Calu3 (cell line): ENCODE results near the gene MBP. TPM values are rescaled to one million over a fixed set of nuclear protein-coding genes. Genes with fewer than 3 reads are reported as not detected.

Experiments
- BruUV-seq: library from RNA; stranded (reverse); fragments of 400-500 nt; replicated peaks from 2 replicates; lab custom pipeline; 2021; lab: Mats Ljungman, UMichigan
- CTCF ChIA-PET: fragments of 300-600 bp; sonication (Branson Sonifier 250); formaldehyde crosslinking; loops from one replicate; lab custom pipeline; 2022; ENCODE audit warnings: antibody characterized with exemption; lab: Charles Lee
- DNase-seq: peaks from one replicate; pipeline ENCODE4 v3.0.0; 2022
- H3K27ac Mint-ChIP-seq: one replicate; pipeline ENCODE4 v1.8.0; 2022; ENCODE audit warnings: mixed read lengths; ENCODE audit not compliant: unreplicated experiment
- H3K27me3 Mint-ChIP-seq: one replicate; pipeline ENCODE4 v1.8.0; 2022; ENCODE audit warnings: mixed read lengths; ENCODE audit not compliant: unreplicated experiment
- H3K36me3 Mint-ChIP-seq: one replicate; pipeline ENCODE4 v1.8.0; 2022; ENCODE audit warnings: mild to moderate bottlenecking, moderate library complexity, mixed read lengths; ENCODE audit not compliant: insufficient read depth, unreplicated experiment
- H3K4me1 Mint-ChIP-seq: one replicate; pipeline ENCODE4 v1.8.0; 2022; ENCODE audit warnings: mild to moderate bottlenecking, low read depth, mixed read lengths; ENCODE audit not compliant: unreplicated experiment
- H3K4me3 Mint-ChIP-seq: one replicate; pipeline ENCODE4 v1.8.0; 2022; ENCODE audit warnings: mild to moderate bottlenecking, low read depth, moderate library complexity, mixed read lengths; ENCODE audit not compliant: unreplicated experiment
- H3K9me3 Mint-ChIP-seq: one replicate; pipeline ENCODE4 v1.8.0; 2022; ENCODE audit warnings: low read depth, mixed read lengths; ENCODE audit not compliant: unreplicated experiment
- intact Hi-C: fragments of 100-400 bp; cut with micrococcal nuclease; formaldehyde crosslinking; loops from one replicate; pipeline ENCODE4 v1.10.0; 2022; ENCODE audit not compliant: unreplicated experiment
- total RNA-seq: library from RNA; stranded (reverse); gene quantifications from 2 replicates; pipeline ENCODE4 v1.2.3, GENCODE V29; 2022
- TF ChIP-seq, protein P1 (sequence below): fragments of 200-600 bp; IDR thresholded peaks from one replicate; pipeline ENCODE4 v1.8.0; 2022; ENCODE audit warnings: antibody characterized with exemption; ENCODE audit not compliant: unreplicated experiment

Gene MBP
- total RNA-seq, 1 experiment from 2014 or later: 221 TPM

DNA sequence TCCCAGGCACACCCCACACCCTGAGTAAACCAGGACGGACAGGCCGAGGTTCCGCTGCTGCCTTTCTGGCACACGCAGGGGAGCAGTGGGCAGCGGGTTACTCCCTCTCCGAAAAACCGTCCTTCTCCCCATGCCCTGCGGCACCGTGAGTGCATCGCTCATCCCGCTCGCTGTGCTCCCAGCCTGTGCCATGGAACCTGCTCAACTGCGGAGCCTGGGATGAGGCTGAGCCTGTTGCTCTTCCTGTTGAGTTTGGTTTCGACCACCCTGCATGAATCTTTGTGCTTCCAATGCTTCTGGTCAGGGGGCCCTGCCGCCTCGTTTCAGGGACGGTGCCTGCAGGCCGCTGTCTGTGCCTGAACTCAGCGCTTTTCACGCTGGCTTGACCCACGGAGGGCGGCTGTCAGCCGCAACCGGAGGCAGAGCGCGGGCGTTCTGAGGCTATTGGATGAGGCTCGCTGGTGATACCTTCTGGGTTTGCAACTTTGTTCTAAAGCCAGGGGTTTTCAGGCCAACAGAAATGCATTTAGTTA is 106.7 kb downstream of the MBP start:
- DNase-seq: no peak
- no peak overlapping the region for H3K4me3 Mint-ChIP-seq
- intact Hi-C loops: no loop called here
- CTCF ChIA-PET: interaction anchor here (0.6 to 0.8 kb wide), 4 partner anchors 42 to 1449 kb away, joined by 3 to 4 read pairs (median 3); no protein-coding TSS in a partner anchor
- H3K36me3 Mint-ChIP-seq: peaks cover 44% of the 10 kb centered on the region
- no peaks in the 10 kb centered on the region for H3K27me3 Mint-ChIP-seq
- no peaks in the 10 kb centered on the region for H3K9me3 Mint-ChIP-seq
- TF ChIP-seq, protein P1, sequence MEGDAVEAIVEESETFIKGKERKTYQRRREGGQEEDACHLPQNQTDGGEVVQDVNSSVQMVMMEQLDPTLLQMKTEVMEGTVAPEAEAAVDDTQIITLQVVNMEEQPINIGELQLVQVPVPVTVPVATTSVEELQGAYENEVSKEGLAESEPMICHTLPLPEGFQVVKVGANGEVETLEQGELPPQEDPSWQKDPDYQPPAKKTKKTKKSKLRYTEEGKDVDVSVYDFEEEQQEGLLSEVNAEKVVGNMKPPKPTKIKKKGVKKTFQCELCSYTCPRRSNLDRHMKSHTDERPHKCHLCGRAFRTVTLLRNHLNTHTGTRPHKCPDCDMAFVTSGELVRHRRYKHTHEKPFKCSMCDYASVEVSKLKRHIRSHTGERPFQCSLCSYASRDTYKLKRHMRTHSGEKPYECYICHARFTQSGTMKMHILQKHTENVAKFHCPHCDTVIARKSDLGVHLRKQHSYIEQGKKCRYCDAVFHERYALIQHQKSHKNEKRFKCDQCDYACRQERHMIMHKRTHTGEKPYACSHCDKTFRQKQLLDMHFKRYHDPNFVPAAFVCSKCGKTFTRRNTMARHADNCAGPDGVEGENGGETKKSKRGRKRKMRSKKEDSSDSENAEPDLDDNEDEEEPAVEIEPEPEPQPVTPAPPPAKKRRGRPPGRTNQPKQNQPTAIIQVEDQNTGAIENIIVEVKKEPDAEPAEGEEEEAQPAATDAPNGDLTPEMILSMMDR: no peak
- H3K27ac Mint-ChIP-seq: peak overlapping the region; percentile 34
- H3K4me1 Mint-ChIP-seq: peaks cover 9% of the 10 kb centered on the region
- no TSS peak for BruUV-seq

DNA sequence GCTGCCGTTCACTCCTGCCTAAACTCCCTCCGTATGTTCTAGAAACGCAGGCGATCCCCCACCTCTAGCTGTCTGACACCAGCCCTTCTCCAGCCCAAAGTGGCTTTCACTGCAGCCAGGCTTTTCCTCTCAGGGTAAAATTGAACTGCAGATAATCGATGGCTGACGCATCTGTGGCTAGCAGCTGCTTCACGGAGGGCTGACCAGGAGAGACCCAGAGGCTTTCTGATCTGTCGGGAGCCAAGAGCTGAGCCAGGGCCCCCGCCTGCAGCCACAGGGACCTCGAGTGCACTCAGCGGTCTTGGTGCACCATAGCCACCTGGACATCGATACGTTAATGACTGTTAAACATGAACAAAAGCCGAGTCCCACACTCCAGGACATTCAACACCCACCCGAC is 107.5 kb downstream of the MBP start:
- BruUV-seq: no TSS peak
- DNase-seq: no peak
- Mint-ChIP-seq H3K4me1 (peaks cover 9% of the 10 kb centered on the region), H3K27ac (no peak overlapping the region), H3K9me3 (no peaks in the 10 kb centered on the region), H3K27me3 (no peaks in the 10 kb centered on the region), H3K4me3 (no peak overlapping the region), H3K36me3 (peaks cover 44% of the 10 kb centered on the region)
- CTCF ChIA-PET: no interaction called here
- intact Hi-C loops: no loop called here
- TF ChIP-seq, protein P1: no peak

DNA sequence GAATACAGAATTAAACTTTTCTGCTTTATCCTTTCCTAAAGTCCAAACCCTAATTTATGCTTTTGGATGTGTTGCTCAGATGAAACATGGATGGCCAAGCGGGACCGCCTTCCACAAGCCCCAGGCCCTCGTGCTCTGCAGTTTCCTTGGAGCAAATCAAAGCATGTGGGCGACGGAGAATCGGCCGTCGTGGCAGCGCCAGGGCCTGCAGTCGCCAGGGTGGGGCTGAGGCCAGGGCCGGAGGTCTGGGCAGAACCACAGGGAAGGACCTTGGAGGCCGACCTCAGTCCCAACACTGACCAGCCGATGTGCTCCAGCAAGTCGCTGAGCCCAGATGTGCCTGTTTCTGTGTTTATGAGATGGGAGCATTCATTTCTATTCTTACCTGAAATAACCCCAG is 108.1 kb downstream of the MBP start:
- CTCF ChIA-PET: interaction anchor here (1.1 kb wide), 1 partner anchor 186 kb away, joined by 3 read pairs; no protein-coding TSS in a partner anchor
- no peak for DNase-seq
- H3K36me3 Mint-ChIP-seq: peaks cover 43% of the 10 kb centered on the region

DNA sequence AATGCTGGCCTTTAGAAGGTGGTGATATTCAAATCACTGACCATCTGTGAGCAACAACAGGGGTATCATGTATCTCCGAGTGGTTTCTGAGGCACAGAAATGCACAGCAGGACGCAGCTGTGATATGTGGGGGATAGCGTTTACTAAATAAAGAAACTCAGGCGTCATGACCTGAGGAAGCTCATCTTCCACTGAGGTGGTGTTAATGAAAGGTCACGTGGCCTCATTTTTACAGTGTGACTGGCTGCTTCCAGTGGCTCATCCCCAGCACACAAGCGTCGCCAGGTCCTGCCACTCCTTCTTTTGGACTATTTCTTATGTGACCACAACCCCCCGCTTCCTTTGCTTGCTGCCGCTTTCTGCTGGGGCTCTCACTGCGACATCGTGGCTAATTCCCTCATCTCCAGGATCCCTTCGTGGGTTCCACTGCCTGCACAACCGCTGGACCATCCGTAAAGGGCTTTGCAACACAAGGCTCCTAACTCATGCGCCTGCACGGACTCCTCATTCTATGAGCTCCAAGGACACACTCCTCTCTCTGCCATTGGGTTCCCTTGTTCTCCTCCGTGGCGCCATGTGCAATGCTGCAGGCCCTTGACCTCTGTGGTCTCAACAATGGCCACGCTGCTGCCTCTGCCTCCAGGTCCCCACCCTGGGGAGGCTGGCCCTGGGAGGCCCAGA is 109.3 kb downstream of the MBP start:
- no TSS peak for BruUV-seq
- H3K27ac Mint-ChIP-seq: no peak overlapping the region
- no peaks in the 10 kb centered on the region for H3K9me3 Mint-ChIP-seq
- TF ChIP-seq, protein P1: no peak
- peaks cover 9% of the 10 kb centered on the region for H3K4me1 Mint-ChIP-seq
- H3K36me3 Mint-ChIP-seq: peaks cover 53% of the 10 kb centered on the region
- H3K27me3 Mint-ChIP-seq: no peaks in the 10 kb centered on the region
- DNase-seq: no peak
- CTCF ChIA-PET: interaction anchor here (1.1 kb wide), 1 partner anchor 187 kb away, joined by 3 read pairs; no protein-coding TSS in a partner anchor
- intact Hi-C loops: no loop called here
- no peak overlapping the region for H3K4me3 Mint-ChIP-seq

More for the DNA sequence above, 108.1 kb downstream of the MBP start:
- intact Hi-C loops: no loop called here
- no TSS peak for BruUV-seq
- no peak overlapping the region for H3K4me3 Mint-ChIP-seq
- H3K27ac Mint-ChIP-seq: no peak overlapping the region
- no peaks in the 10 kb centered on the region for H3K9me3 Mint-ChIP-seq
- no peaks in the 10 kb centered on the region for H3K27me3 Mint-ChIP-seq
- H3K4me1 Mint-ChIP-seq: peaks cover 9% of the 10 kb centered on the region
- TF ChIP-seq, protein P1: no peak
